ENCODE measurements around the gene LIN28A. TPM values are rescaled to one million over a fixed set of nuclear protein-coding genes. Genes with fewer than 3 reads are reported as not detected.

LIN28A gene
- total RNA-seq, 4 donors from 2014 or later: not detected

DNA sequence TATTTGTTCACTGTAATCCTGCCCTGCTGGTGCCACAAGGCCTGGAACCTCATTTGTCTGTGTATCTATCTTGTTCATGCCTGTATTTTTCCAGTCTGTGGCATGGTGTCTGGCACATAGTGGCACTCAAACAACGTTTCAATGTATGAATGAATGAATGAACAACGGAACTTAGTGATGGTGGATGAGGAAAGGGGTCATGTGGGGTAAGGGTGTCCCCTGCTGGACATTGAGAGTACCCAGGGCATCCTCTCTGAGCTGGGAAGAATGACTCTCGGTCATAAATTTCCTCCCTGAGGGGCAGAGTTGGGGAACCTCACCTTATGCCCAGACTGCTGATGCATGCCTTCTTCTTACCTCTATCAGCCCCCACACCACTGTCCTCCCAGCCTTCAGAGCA, 19.2 kb upstream of the LIN28A start:
- TF ChIP-seq, protein P1, sequence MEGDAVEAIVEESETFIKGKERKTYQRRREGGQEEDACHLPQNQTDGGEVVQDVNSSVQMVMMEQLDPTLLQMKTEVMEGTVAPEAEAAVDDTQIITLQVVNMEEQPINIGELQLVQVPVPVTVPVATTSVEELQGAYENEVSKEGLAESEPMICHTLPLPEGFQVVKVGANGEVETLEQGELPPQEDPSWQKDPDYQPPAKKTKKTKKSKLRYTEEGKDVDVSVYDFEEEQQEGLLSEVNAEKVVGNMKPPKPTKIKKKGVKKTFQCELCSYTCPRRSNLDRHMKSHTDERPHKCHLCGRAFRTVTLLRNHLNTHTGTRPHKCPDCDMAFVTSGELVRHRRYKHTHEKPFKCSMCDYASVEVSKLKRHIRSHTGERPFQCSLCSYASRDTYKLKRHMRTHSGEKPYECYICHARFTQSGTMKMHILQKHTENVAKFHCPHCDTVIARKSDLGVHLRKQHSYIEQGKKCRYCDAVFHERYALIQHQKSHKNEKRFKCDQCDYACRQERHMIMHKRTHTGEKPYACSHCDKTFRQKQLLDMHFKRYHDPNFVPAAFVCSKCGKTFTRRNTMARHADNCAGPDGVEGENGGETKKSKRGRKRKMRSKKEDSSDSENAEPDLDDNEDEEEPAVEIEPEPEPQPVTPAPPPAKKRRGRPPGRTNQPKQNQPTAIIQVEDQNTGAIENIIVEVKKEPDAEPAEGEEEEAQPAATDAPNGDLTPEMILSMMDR (IDR thresholded peaks at IDR 0.05): no peak
- TF ChIP-seq POLR2A (IDR thresholded peaks at IDR 0.05): no peak
- no peak for DNase-seq (ENCODE audit: low spot score in 2 of 2)
- no peak overlapping the region for H3K4me3 ChIP-seq (ENCODE audit: low read depth, poor library complexity, severe bottlenecking)
- WGBS, 2 donors: 5 to 18% methylated on average over 3 of the region's 3 CpGs
- intact Hi-C loops (cut with DNase I; ENCODE audit: low total_unique reads): no loop called here

DNA sequence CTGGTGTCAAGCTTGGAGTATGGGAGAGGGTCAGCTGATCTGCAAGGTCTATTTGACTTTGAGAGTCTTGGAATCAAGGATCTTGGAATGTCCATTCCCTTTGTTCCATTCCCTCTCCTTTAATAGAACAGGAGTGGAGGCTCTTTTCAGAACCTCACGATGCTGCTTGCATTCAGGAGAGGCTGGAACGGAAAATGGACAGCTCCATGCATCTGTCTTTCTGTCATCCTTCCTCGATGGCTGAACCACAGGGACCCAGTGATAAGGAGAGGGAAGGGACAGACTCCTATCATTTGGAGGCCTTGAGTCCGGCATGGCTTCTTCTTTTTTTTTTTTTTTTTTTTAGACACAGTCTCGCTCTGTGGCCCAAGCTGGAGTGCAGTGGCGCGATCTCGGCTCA, 14.9 kb upstream of the LIN28A start:
- no peak for DNase-seq (ENCODE audit: low spot score in 2 of 2)
- no peak overlapping the region for H3K4me3 ChIP-seq (ENCODE audit: low read depth, poor library complexity, severe bottlenecking)
- no peak for TF ChIP-seq POLR2A (IDR thresholded peaks at IDR 0.05)
- TF ChIP-seq, protein P1 (IDR thresholded peaks at IDR 0.05): no peak
- intact Hi-C loops (cut with DNase I; ENCODE audit: low total_unique reads): no loop called here
- 80 to 86% methylated on average over 8 of the region's 8 CpGs for WGBS, 2 donors

DNA sequence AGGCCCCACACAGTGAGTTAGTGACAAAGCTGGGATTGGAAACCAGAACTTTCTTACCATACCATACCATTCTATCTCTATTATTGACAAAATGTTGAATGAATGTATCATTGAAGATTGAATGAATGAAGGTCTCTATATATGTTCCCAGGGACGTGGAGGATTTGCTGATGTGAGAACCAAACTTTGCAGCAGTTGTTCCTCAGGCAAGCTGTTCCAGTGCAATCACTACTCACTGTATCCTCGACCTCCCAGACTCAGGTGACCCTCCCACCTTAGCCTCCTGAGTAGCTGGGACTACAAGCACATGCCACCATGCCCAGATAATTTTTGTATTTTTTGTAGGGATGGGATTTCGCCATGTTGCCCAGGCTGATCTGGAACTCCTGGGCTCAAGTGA, 11.6 kb upstream of the LIN28A start:
- 78 to 83% methylated on average over 3 of the region's 3 CpGs for WGBS, 2 donors
- H3K4me3 ChIP-seq (ENCODE audit: low read depth, poor library complexity, severe bottlenecking): no peak overlapping the region
- TF ChIP-seq POLR2A (IDR thresholded peaks at IDR 0.05): no peak
- TF ChIP-seq, protein P1 (IDR thresholded peaks at IDR 0.05): no peak
- DNase-seq (ENCODE audit: low spot score in 2 of 2): no peak
- intact Hi-C loops (cut with DNase I; ENCODE audit: low total_unique reads): no loop called here

DNA sequence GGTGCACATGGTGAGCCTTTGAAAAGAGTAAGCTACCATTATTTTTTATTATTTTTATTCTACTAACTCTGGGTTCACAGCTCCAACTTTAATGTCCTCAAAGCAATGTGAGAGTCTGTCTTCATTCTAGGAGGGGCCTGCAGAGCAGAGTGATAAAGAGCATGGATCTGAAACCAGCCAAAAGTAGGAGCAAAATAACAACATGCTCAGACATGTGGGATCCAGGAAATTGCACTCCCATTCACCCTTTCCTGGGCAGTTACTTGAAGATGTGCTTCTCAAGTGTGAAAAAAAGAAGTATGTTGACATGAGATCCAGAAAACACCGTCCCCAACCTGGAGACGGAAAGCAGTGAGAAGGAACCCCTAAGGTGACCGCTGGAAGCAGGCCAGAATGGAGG, 8.7 kb upstream of the LIN28A start:
- 55 to 66% methylated on average over 3 of the region's 3 CpGs for WGBS, 2 donors
- DNase-seq (ENCODE audit: low spot score in 2 of 2): no peak
- H3K4me3 ChIP-seq (ENCODE audit: low read depth, poor library complexity, severe bottlenecking): no peak overlapping the region
- intact Hi-C loops (cut with DNase I; ENCODE audit: low total_unique reads): no loop called here
- TF ChIP-seq, protein P1 (IDR thresholded peaks at IDR 0.05): no peak
- no peak for TF ChIP-seq POLR2A (IDR thresholded peaks at IDR 0.05)

DNA sequence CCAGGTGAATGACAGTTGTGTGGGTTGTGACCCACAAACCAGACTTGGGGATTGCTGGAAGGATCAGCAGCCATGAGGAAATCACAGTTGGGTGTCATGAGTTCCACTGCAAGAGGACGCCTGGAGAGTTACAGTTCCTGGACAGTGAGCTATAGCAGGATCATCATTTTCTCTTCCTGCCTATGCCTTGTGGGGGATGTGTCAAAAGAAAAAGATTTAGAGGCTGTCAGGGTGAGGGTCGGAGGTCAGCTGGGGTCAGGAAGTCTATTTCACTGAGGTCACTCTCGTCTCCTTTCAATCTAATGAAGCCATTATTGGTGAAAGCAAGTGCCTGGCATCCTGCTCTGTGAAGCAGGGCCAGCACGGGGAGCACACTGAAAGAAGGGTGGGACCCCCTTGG, 7.0 kb upstream of the LIN28A start:
- no peak for TF ChIP-seq POLR2A (IDR thresholded peaks at IDR 0.05)
- TF ChIP-seq, protein P1 (IDR thresholded peaks at IDR 0.05): no peak
- no peak overlapping the region for H3K4me3 ChIP-seq (ENCODE audit: low read depth, poor library complexity, severe bottlenecking)
- intact Hi-C loops (cut with DNase I; ENCODE audit: low total_unique reads): no loop called here
- DNase-seq (ENCODE audit: low spot score in 2 of 2): no peak
- WGBS, 2 donors: 15 to 23% methylated on average over 4 of the region's 4 CpGs

DNA sequence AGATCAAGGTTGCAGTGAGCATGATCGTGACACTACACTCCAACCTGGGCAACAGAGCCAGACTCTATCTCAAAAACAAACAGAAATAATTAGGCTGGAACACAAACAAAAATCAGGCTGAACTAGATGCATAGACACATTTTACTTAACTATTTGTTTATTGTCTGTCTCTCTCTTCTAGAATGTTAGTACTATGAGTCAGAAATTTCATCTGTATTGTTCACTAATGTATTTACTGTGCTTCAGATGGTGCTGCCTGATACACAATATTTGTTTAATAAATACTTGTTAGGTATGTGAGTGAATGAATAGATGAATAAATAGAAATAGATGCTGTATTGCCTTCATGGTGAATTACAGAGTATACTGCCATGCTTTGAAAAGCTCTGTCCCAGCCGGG, 6.0 kb upstream of the LIN28A start:
- 86 to 89% methylated on average over 2 of the region's 2 CpGs for WGBS, 2 donors

More for the DNA sequence above, 6.0 kb upstream of the LIN28A start:
- TF ChIP-seq POLR2A (IDR thresholded peaks at IDR 0.05): no peak
- TF ChIP-seq, protein P1 (IDR thresholded peaks at IDR 0.05): no peak
- DNase-seq (ENCODE audit: low spot score in 2 of 2): no peak
- no peak overlapping the region for H3K4me3 ChIP-seq (ENCODE audit: low read depth, poor library complexity, severe bottlenecking)
- intact Hi-C loops (cut with DNase I; ENCODE audit: low total_unique reads): no loop called here
